Activated T-cell treated with anti-CD3 and anti-CD28 coated beads, Interleukin-2, amount 50 U/mL, for 4 hours (primary cell): ENCODE results near the gene PCDHGA12. TPM values are rescaled to one million over a fixed set of nuclear protein-coding genes. Genes with fewer than 3 reads are reported as not detected.
"Not testable (repeated sequence)": the region's sequence is repeated elsewhere in the genome, so short reads cannot be mapped to it uniquely, and the experiment has no call there.

Experiments used
- ATAC-seq, 2 donors: fragments of 200-7000 bp; cut with Tn5 transposase; one replicate each; pipeline ENCODE4 v1.10.0; 2021
- DNase-seq: peaks from one replicate; pipeline ENCODE4 v3.0.0-alpha.2; 2020
- H3K27me3 Mint-ChIP-seq: one replicate; pipeline ENCODE4 v1.8.0; 2021; ENCODE audit warnings: low read depth, mixed read lengths
- H3K36me3 Mint-ChIP-seq: one replicate; pipeline ENCODE4 v1.8.0; 2022; ENCODE audit warnings: mixed read lengths; ENCODE audit not compliant: insufficient read depth
- H3K4me1 Mint-ChIP-seq: one replicate; pipeline ENCODE4 v1.8.0; 2021; ENCODE audit warnings: low read depth, mixed read lengths
- H3K4me3 Mint-ChIP-seq: one replicate; pipeline ENCODE4 v1.8.0; 2021; ENCODE audit warnings: mild to moderate bottlenecking, moderate library complexity, mixed read lengths
- H3K9me3 Mint-ChIP-seq: one replicate; pipeline ENCODE4 v1.8.0; 2021; ENCODE audit warnings: mixed read lengths
- total RNA-seq, 3 donors: library from RNA; stranded (reverse); gene quantifications; one replicate each; pipeline ENCODE4 v1.2.1, GENCODE V29; 2021

PCDHGA12 gene
- total RNA-seq: under 1 TPM; 0.11 to 0.24 (median 0.20) TPM

- DNase-seq (no peak), ATAC-seq (peak in 1 of 2 donors; percentile 70)
- Mint-ChIP-seq H3K4me3 (peak within 1 kb of the TSS; percentile 72), H3K4me1 (peaks cover 7% of the 10 kb centered on the region), H3K9me3 (peaks cover 38% of the 10 kb centered on the region), H3K27me3 (peaks cover 77% of the 10 kb centered on the region), H3K36me3 (peaks cover 2% of the 10 kb centered on the region)
These were observed at the start of gene PCDHGA12 for GRCh38 chr5:141430332-141431113. PCDHGA12 (plus strand) TSS chr5:141430507; CDS start chr5:141430760, 253 bp downstream.

GRCh38 chr5:141382469-141383294 is 47.6 kb upstream of the PCDHGA12 start, which contains the start of gene PCDHGA7:
PCDHGA7 (plus strand) TSS chr5:141382742; CDS start chr5:141382900, 158 bp downstream.
- Mint-ChIP-seq H3K9me3 (peaks cover 29% of the 10 kb centered on the region), H3K4me1 (peaks cover 2% of the 10 kb centered on the region), H3K36me3 (peaks cover 2% of the 10 kb centered on the region), H3K4me3 (peak within 1 kb of the TSS; percentile 74), H3K27me3 (peaks cover 75% of the 10 kb centered on the region)
- DNase-seq: no peak
- ATAC-seq: no peak

DNA sequence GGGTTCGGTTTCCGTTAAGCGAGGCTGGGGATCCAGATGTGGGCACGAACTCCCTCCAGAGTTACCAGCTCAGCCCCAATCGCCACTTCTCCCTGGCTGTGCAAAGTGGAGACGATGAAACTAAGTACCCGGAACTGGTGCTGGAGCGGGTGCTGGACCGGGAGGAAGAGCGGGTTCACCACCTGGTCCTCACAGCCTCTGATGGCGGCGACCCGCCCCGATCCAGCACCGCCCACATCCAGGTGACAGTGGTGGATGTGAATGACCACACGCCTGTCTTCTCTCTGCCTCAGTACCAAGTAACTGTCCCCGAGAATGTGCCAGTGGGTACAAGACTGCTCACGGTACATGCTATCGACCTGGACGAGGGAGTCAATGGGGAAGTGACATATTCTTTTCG is 47.0 kb upstream of the PCDHGA12 start:
- Mint-ChIP-seq H3K36me3 (peaks cover 3% of the 10 kb centered on the region), H3K4me3 (no peak overlapping the region), H3K4me1 (peaks cover 2% of the 10 kb centered on the region), H3K27me3 (peaks cover 76% of the 10 kb centered on the region), H3K9me3 (peaks cover 30% of the 10 kb centered on the region)
- no peak for ATAC-seq
- no peak for DNase-seq

GRCh38 chr5:141384471-141385267 is 45.6 kb upstream of the PCDHGA12 start:
- peaks cover 2% of the 10 kb centered on the region for H3K4me1 Mint-ChIP-seq
- peaks cover 77% of the 10 kb centered on the region for H3K27me3 Mint-ChIP-seq

DNA sequence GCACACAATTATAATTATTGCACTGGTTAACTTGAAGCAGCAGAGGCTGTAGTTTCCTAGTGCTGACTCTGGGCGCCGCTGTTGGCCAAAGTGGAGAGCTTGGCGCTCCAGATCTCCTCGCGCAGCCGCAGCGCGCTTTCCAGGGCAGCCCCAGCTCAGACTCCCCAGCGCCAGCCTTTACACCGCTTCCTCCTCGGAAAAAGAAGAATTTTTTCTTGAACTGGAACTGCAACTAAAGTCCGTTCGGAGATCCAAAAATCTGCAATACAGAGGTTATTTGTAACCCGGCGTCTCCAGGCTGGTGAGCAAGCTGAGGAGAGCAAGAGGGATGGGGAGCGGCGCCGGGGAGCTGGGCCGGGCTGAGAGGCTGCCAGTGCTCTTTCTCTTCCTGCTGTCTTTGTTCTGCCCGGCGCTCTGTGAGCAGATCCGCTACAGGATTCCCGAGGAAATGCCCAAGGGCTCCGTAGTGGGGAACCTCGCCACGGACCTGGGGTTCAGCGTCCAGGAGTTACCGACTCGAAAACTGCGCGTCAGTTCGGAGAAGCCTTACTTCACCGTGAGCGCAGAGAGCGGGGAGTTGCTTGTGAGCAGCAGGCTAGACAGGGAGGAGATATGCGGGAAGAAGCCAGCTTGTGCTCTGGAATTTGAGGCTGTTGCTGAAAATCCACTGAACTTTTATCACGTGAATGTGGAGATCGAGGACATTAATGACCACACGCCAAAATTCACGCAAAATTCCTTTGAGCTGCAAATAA is 42.6 kb upstream of the PCDHGA12 start, which contains the start of gene PCDHGB4:
TSS of gene PCDHGB4 (plus strand) at position 142 of the 755 bp plus-strand sequence. CDS start at position 329, 187 bp downstream.
- not testable (repeated sequence) for DNase-seq, H3K36me3 Mint-ChIP-seq, H3K4me3 Mint-ChIP-seq, H3K4me1 Mint-ChIP-seq
- peak; percentile 41 to 51 for ATAC-seq
- Mint-ChIP-seq H3K27me3 (peaks cover 76% of the 10 kb centered on the region), H3K9me3 (peaks cover 34% of the 10 kb centered on the region)

More at GRCh38 chr5:141384471-141385267, 45.6 kb upstream of the PCDHGA12 start:
- no peak for DNase-seq
- Mint-ChIP-seq H3K4me3 (no peak overlapping the region), H3K9me3 (peaks cover 34% of the 10 kb centered on the region), H3K36me3 (peaks cover 5% of the 10 kb centered on the region)
- ATAC-seq: no peak

GRCh38 chr5:141388661-141389060 is 41.6 kb upstream of the PCDHGA12 start:
- peaks cover 36% of the 10 kb centered on the region for H3K9me3 Mint-ChIP-seq
- no peak for DNase-seq
- H3K4me1 Mint-ChIP-seq: no peaks in the 10 kb centered on the region
- ATAC-seq: no peak
- peaks cover 75% of the 10 kb centered on the region for H3K27me3 Mint-ChIP-seq
- no peak overlapping the region for H3K4me3 Mint-ChIP-seq
- H3K36me3 Mint-ChIP-seq: peaks cover 5% of the 10 kb centered on the region

DNA sequence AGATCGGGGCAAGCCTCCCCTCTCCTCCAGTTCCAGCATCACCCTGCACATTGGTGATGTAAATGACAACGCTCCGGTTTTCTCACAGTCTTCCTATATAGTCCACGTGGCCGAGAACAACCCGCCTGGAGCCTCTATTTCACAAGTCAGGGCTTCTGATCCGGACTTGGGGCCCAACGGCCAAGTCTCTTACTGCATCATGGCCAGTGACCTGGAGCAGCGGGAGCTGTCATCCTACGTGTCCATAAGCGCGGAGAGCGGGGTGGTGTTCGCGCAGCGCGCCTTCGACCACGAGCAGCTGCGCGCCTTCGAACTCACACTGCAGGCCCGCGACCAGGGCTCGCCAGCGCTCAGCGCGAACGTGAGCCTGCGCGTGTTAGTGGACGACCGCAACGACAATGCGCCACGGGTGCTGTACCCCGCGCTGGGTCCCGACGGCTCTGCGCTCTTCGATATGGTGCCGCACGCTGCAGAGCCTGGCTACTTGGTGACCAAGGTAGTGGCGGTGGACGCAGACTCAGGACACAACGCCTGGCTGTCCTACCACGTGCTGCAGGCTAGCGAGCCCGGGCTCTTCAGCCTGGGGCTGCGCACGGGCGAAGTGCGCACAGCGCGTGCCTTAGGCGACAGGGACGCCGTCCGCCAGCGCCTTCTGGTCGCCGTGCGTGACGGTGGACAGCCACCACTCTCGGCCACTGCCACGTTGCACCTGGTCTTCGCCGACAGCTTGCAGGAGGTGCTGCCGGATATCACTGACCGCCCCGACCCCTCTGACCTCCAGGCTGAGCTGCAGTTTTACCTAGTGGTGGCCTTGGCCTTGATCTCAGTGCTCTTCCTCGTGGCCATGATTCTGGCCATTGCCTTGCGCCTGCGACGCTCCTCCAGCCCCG is 40.9 kb upstream of the PCDHGA12 start:
- peaks cover 43% of the 10 kb centered on the region for H3K9me3 Mint-ChIP-seq
- DNase-seq (no peak), ATAC-seq (no peak)
- H3K36me3 Mint-ChIP-seq: peaks cover 5% of the 10 kb centered on the region
- H3K27me3 Mint-ChIP-seq: peaks cover 75% of the 10 kb centered on the region
- no peak overlapping the region for H3K4me3 Mint-ChIP-seq
- H3K4me1 Mint-ChIP-seq: no peaks in the 10 kb centered on the region

GRCh38 chr5:141392429-141393198 is 37.7 kb upstream of the PCDHGA12 start, which contains the start of gene PCDHGA8:
PCDHGA8 (plus strand) TSS chr5:141392633; CDS start chr5:141392814, 181 bp downstream.
- Mint-ChIP-seq H3K4me3 (no peak within 1 kb of the TSS), H3K9me3 (peaks cover 33% of the 10 kb centered on the region), H3K27me3 (peaks cover 69% of the 10 kb centered on the region), H3K36me3 (peaks cover 3% of the 10 kb centered on the region), H3K4me1 (no peaks in the 10 kb centered on the region)
- ATAC-seq: no peak
- DNase-seq: no peak

DNA sequence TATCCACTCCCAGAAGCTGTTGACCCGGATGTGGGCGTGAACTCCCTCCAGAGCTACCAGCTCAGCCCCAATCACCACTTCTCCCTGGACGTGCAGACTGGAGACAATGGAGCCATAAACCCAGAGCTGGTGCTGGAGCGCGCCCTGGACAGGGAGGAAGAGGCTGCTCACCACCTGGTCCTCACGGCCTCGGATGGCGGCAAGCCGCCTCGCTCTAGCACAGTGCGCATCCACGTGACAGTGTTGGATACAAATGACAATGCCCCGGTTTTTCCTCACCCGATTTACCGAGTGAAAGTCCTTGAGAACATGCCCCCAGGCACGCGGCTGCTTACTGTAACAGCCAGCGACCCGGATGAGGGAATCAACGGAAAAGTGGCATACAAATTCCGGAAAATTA is 37.0 kb upstream of the PCDHGA12 start:
- no peak for DNase-seq
- no peak overlapping the region for H3K4me3 Mint-ChIP-seq
- H3K36me3 Mint-ChIP-seq: peaks cover 3% of the 10 kb centered on the region
- no peak for ATAC-seq
- peaks cover 66% of the 10 kb centered on the region for H3K27me3 Mint-ChIP-seq
- peaks cover 33% of the 10 kb centered on the region for H3K9me3 Mint-ChIP-seq
- no peaks in the 10 kb centered on the region for H3K4me1 Mint-ChIP-seq

GRCh38 chr5:141394401-141395187 is 35.7 kb upstream of the PCDHGA12 start:
- peaks cover 33% of the 10 kb centered on the region for H3K9me3 Mint-ChIP-seq
- not testable (repeated sequence) for DNase-seq, H3K36me3 Mint-ChIP-seq, ATAC-seq, H3K4me3 Mint-ChIP-seq, H3K4me1 Mint-ChIP-seq
- peaks cover 65% of the 10 kb centered on the region for H3K27me3 Mint-ChIP-seq

- H3K4me1 Mint-ChIP-seq, H3K36me3 Mint-ChIP-seq, DNase-seq: not testable (repeated sequence)
- H3K27me3 Mint-ChIP-seq: peaks cover 66% of the 10 kb centered on the region
- H3K4me3 Mint-ChIP-seq: peak within 1 kb of the TSS; percentile 45
- peaks cover 29% of the 10 kb centered on the region for H3K9me3 Mint-ChIP-seq
- ATAC-seq: peak; percentile 69 to 90
These were observed 32.4 kb upstream of the PCDHGA12 start, which contains the start of gene PCDHGB5 for GRCh38 chr5:141397756-141398551. PCDHGB5 (plus strand) TSS chr5:141397947; CDS start chr5:141398128, 181 bp downstream.
